HG03103 (cell line): Measurements from ENCODE around the gene KIAA0753.

Experiments
- ATAC-seq: cut with Tn5 transposase; IDR thresholded peaks from one replicate; pipeline ENCODE4 v1.9.1; 2021; ENCODE audit warnings: low read depth; ENCODE audit not compliant: unreplicated experiment

The KIAA0753 gene

DNA sequence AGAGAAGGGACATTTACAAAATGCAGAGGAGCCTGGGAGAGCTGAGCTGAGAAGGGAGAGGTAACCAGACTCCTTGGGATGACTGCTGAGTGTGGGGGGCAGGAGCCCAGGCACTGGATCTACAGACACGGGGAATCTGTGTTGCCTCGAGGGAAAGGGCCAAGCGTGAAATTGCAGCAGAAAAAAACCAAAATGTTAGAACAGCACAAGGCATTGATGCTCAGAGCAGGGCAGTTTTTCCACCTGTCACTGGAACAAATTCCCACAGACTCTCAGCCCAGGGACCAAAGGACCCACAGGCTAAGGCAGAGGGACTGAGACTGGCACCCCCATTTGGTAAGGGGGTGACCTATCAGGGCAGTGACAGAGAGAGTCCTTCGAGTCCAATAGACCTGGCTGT, 86.2 kb downstream of the KIAA0753 start:
- no peak for ATAC-seq

DNA sequence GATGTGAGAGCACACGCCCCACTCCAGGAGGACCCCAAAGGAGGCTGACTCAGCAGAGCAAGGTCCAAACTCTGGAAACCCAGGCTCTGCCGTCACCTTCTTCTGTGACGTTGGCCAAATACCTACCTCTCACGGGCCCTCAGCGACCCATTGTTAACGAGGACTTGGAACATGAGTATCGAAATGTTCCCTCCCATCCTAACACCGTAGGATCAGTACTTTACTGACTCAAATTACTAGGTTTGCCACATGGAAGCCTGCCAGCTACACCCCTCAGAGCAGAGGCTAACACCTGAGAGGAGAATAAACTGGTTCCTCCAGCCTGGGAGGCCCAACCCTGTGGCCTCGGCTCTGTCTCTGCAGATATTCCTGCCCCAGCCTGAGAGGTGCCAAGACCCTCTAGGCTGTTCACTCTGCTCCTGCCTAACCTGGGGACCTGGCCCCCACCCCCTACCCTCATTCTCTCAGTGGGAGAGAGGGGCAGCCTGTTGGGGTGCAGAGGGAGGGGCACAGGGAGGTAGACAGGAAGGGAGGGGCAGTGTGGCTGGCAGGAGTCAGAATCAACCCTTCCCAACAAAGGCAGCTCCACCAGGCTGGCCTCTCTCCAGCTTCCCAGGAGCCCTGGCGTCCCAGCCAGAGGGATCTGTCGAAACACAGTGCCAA, 88.5 kb downstream of the KIAA0753 start:
- ATAC-seq = no peak

DNA sequence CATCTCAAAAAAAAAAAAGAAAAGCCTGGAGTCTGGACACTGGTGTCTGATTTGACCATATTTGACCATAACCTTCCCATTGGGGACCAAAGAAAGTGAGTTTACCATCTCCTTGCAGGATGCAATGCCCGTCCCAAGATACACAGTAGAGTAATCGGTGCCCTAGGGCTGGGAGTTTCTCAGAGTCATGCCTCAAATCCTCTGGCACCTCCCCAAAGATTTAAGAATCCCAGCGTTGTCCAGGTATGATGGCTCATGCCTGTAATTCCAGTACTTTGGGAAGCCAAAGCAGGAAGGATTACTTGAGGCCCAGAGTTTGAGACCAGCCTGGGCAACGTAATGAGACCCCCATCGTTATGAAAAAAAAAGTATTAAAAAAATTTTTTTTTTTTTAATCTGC, 89.2 kb downstream of the KIAA0753 start:
- ATAC-seq = no peak

DNA sequence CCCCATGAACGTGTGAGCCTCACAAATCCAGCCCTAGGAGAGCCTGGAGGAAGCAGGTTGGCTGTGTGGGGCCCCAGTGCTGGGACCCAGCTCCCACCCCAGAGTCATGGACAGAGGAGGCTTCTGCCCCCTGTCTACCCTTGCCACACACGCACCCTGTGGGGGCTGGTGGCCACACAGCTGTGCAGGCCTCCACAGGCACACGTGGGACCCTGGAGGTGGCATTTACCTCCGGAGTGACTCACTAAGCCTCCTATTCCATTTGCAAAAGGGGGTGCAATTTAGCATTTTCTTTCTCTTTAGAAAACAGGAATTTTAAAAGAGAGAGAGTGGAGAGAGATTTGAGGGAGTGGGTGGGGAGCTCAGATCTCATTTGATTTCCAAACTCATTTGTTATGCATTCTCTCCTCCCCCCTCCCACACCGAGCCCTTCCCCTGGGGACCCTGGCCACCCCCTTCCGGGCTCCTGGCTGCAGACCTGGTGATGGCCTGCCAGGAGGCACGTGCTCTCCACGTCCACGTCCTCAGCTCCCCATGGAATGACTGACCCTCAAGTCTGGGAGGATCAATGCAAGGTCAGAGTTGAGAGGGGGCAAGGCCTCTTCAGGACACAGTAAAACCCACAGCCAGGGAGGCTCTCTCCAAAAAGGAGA, 91.0 kb downstream of the KIAA0753 start:
- ATAC-seq = no peak

DNA sequence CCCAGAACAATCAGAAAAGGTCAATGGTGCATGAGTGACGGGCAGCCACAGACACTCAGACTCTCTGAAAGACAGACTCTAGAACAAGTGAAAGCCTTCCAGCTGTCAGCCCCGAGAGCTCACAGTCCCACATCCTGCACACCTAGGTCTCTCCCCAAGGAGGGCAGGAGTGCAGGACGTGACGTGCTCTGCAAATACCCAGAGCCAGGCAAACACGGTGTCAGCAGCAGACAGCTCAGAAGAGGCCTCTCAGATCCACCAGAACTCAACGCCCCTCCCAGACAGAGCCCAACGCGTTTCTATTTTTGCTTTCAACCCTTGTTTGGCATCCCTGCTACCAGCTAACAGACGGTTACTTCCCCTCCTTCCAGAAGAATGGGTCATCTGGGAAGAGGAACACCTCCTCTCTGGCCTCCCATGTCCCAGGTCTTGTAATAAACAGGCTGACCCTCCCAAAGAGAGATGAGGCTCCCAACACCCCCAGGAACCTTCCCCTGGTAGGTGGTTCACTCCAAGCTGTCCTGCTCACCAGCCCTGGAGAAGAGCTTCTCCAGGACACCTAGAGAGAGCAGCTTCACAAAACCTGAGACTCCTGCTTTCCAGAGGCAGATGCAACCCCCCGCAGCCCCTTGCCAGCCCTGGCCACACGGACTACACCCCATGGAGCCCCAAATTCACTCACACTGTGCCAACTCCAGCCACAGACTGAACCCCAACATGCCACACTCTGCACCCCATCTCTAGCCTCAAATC, 91.8 kb downstream of the KIAA0753 start:
- no peak for ATAC-seq

DNA sequence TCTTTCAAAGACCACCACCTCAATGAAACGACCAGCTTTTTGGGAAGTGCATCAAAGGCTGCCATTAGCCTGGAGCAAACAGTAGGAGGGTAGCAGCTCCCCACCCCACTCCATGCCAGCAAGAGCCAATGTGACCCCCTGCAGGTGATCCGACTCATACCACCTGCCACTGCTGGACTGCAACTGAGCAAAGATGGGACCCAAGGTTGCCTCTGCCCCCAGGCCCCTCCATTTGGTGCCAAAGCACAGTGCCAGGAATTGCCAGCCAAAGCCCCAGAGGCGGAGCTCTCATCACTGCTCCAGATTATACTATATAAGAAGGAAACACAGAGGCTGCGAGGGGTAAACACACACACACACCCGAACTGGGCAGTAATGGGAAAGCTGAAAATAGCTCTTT, 92.5 kb downstream of the KIAA0753 start:
- no peak for ATAC-seq

DNA sequence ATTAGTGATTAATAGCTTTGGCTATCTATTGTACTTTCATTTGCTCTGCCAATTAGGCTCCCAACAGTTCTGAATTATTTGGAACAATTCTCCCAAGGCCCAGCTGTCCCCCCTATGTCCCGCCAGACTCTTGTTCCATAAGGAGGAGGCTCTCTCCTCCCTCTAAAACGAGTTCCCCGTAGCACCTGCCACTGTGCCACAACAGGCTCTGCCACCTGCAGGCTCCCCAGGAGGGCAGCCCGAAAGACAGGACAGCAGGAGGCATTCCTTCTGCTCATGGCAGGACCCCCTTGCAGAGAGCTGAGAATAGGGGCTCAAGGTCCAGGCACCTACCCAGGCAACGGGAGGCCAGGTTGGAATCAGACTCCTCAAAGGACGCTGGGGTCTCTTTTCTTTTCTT, 93.2 kb downstream of the KIAA0753 start:
- ATAC-seq = no peak

DNA sequence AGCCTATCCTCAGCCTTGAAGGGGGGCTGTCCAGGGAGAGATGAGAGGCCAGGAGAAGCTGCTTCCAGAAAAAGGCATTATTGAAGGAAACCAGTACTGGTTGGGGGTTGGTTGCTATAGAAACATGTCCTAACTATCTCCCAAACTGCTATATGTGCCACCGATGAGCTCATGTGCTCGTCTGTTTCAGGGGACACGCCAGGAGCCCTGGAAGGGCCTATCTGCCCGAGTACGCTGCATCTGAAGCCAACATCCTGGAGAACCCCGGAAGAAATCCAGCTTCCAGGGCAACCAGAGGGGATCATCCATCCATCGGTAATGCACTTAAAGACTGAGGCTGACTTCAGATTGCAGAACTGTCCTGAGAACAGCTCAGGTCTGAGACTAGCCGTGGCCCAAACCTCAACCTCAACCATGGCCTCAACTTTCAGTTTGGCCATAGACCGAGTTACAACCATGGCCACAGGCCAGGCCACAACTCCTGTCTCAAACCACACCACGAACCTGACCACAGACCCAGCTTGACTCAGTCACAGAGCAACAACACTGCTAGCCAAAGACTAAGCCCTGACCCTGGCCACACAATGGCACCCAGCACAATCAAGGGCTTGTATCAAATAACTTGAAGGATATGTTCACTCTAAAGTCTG, 94.3 kb downstream of the KIAA0753 start:
- ATAC-seq = no peak

DNA sequence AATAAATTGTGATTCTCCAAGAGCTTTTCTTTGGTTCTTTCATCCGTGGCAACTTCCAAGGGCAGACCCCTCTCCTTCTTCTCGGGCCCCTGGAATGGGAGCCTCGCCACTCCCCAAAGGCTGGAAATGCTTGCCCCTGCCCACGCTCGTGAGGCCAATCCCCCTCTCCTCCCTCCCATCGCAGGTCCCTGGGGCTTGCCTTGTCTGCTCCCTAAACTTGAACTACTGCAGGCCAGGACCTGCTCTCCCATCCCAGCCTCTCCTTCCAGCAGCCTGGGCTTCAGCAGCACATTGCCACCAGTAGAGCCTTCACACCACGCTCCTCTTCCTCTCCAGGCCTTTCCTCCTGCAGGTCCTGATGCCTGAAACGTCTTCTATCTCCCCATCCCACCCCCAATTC, 95.2 kb downstream of the KIAA0753 start:
- ATAC-seq = no peak

DNA sequence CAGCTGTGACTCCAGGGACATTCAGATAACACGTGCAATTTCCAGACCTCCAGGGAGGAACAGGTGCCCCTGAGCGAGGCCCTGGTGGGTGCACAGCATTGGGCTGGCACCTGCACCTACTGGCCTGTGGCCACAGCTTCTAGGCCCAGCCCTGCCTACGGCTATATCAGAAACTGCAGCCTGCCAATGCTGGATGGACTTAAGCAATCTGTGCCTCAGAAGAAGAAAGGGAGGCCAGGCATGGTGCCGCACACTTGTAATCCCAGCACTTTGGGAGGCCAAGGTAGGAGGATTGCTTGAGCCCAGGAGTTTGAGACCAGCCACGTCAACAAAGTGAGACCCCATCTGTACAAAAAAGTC, 96.5 kb downstream of the KIAA0753 start:
- ATAC-seq = no peak

DNA sequence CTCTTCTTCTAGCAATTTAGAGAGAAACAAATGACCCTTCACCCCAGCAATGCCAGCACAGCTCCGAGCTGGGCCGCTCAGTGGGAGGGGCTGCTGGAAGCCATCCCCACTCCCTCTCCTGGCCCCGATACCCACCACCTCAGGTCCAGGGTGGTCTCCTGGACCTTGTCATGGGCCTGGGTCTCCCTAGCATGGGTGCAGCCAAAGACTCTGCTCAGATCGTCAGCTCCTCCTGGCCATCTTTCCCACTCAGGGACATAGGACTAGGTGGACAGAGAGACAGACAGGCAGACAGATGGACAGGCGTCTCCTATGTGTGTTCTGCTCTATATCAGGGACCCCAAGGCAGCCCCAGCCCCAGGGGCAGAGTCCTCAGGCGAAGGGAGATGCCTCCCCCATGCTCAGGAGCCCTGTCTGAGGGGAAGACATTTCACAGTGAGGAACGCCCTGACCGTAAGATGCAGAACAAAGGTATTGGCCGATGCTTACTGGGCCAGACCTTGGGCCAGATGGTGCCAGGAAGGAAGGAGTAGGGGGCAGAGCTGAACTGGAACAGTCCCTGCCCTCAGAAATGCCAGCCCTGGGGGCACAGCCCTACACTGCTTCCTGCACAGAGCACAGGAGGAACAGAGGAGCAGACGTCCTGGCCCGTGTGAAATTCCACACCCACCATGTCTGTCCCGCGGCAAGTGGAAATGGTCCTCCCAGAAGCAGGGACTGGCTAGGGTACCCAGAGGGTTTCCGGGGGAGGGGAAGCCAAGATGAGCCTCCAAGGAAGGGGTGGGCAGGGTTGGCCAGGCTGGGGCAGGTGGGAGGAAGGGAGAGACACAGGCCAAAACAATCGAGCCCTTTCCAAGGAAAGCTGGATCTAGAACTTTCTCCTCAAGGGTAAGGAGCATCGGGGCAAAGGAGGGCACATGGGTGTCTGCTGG, 97.2 kb downstream of the KIAA0753 start:
- no peak for ATAC-seq

DNA sequence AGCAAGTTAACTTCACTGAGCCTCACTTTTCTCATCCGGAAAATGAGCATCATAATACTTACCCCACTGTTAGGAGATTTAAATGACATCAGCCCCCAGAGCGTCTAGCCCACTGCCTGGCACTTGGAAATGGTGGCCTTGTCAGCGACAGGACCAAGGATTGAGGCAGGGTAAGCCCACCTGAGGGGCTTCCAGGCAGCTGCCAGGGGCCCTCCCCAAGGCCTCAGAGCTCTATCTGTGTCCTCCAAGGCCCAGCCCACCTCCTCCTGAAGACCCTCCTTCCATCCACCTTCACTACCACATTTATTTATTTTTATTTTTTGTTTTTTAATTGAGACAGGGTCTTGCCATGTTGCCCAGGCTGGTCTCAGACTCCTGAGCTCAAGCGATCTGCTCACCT, 97.9 kb downstream of the KIAA0753 start:
- no peak for ATAC-seq

DNA sequence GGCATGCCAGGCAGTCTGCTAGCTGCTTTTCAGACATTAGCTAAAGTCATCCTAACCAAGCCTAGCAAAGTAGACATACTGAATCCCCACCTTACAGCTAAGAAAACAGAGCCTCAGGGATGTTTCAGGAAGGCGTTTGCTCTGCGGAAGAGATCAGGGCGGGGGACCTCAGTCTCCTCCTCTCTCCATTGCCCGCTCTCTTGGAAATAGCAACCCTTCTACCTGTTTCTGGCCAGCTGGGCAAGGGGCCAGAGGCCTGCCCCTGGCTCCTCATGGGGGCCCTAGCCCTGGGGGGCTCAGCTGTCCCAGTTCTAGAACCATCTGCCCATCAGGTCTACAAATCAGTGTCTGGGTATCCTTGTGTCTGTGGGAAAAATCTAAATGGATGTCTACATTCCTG, 98.6 kb downstream of the KIAA0753 start:
- ATAC-seq = no peak

DNA sequence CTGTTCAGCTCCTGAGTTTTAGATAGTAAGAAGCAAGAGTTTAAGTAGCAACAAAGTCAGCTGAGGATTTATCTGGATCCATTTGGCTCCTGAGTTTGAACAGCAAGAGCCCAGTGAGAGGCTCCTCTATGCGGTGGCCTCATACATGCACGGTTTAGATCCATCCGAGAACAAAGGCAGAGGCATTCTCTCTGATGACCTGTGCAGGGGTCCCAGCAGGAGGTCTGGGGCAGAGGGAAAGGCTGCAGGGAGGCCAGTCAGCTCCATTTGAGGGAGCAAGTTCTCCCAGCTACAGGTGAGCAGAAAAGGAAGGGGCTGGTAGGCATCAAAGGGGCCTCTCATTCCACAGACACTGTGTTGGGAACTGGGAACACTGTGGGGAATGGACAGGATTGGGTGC, 100.6 kb downstream of the KIAA0753 start:
- no peak for ATAC-seq

DNA sequence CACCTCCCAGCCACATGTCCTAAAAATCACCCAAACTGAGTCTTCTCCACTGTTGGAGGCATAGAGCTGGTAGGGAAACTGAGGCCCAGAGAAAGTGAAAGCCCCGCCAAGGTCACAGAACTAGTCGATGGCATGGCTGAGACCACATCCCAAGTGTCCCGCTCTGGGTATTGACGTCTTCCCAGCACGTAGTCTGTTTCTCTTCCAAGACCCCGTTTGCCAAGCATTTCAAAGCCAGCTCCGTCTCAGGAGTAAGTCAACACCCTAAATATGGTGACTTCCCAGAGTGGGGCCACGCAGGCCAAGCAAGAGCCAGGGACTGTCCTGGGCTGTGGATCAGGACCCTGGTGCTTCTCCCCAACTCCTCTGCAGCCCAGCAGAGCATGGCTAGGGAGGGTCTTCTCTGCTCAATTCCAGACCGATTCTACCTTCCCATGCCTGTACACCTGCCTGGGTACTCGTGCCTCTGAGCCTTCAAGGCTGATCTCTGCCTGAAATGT, 103.9 kb downstream of the KIAA0753 start:
- ATAC-seq = no peak

DNA sequence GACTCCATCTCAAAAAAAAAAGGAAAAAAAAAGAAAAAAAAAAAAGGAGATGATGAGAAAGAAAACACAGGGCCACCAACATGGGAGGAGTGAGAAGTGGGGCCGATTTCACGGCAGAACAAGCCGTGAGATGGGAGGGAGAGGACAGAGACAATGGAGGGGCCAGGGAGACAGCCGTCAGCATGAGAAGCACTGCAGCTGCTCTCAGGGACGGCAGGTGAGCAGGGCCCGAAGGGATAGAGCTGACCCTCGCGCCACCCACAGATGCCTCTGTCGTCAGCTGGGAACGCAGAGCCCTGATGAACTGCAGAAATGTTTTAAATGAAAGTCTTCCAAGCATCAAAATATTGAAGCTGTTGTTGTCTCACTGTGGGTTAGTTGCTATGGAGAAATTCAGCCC, 104.5 kb downstream of the KIAA0753 start:
- no peak for ATAC-seq

DNA sequence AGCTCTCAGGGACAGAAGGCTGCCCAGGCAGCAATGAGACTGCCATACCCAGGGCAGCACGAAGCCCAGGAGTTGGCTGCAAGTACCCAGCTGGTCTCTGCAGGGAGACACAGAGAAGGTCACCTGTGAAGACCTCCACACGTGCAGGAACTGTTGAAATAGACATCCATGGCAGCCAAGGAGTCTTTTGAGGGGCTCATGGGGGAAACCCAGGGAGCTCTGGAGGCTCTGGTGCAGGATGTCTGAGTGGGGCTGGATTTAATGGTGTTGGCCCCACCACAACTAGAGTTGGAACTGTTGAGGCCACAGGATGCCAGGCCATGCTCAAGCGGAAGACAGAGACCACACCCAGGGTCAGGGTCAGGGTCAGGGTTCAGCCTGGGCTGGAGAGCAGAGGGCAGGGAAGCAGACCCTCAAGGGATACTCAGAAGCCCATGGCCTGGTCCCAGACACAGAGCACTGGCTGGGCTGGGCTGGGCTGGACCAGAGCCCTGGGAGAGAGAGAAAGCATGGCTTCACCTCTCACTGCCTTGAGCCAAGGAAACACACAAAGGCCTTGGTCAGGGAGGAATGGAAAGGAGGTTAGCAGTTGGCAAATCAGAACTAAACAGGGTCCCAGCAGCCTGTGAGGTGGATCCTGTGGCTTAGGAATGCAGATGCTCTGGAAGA, 105.5 kb downstream of the KIAA0753 start:
- no peak for ATAC-seq

DNA sequence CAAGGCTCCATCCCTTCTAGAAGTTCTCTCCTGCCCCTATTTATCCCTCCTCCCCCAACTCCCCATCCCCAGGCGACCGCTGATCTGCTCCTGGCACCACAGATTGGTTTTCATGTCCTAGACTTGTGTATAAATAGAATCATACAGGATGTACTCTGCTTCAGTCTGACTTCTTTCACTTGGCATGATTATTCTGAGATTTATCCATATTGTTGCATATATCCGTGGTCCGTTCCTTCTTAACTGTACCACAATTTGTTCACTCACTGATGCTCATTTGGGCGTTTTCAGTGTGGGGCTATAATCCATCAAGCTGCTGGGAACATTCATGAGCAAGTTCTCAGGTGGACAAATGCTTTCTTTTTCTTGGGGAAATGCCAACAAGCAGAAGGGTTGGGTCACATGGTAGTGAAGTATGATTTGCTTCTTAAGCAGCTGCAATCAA, 108.0 kb downstream of the KIAA0753 start:
- no peak for ATAC-seq

DNA sequence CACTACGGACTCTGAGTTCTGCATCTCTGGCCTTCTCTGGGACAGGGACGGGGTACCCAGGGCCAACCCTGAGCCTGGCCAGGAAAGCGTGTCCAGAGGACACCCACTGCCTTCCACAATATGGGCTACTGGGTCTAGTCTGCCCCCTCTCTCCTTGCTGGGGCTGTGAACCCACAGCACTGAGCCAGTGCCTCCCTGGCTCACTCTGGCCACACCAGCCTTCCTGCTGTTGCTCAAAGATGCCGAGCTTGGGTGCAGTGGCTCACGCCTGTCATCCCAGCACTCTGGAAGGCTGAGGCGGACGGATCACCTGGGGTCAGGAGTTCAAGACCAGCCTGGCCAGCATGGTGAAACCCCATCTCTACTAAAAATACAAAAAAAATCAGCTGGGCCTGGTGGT, 108.9 kb downstream of the KIAA0753 start:
- no peak for ATAC-seq
